Urothelium cell line (cell line): ENCODE results near the gene SF3B1.
A peak's percentile ranks its signal among the peaks of the same experiment; 100 is the strongest.
"Not testable (repeated sequence)": the region's sequence is repeated elsewhere in the genome, so short reads cannot be mapped to it uniquely, and the experiment has no call there.

Experiments
- DNase-seq: peaks from one replicate; pipeline ENCODE4 v3.0.0; 2011; ENCODE audit warnings: low spot score, mixed read lengths
- FAIRE-seq: peaks from 2 replicates; lab custom pipeline; 2011; peaks lifted over from hg19 to GRCh38; lab: Jason Lieb, UNC

SF3B1 gene, protein sequence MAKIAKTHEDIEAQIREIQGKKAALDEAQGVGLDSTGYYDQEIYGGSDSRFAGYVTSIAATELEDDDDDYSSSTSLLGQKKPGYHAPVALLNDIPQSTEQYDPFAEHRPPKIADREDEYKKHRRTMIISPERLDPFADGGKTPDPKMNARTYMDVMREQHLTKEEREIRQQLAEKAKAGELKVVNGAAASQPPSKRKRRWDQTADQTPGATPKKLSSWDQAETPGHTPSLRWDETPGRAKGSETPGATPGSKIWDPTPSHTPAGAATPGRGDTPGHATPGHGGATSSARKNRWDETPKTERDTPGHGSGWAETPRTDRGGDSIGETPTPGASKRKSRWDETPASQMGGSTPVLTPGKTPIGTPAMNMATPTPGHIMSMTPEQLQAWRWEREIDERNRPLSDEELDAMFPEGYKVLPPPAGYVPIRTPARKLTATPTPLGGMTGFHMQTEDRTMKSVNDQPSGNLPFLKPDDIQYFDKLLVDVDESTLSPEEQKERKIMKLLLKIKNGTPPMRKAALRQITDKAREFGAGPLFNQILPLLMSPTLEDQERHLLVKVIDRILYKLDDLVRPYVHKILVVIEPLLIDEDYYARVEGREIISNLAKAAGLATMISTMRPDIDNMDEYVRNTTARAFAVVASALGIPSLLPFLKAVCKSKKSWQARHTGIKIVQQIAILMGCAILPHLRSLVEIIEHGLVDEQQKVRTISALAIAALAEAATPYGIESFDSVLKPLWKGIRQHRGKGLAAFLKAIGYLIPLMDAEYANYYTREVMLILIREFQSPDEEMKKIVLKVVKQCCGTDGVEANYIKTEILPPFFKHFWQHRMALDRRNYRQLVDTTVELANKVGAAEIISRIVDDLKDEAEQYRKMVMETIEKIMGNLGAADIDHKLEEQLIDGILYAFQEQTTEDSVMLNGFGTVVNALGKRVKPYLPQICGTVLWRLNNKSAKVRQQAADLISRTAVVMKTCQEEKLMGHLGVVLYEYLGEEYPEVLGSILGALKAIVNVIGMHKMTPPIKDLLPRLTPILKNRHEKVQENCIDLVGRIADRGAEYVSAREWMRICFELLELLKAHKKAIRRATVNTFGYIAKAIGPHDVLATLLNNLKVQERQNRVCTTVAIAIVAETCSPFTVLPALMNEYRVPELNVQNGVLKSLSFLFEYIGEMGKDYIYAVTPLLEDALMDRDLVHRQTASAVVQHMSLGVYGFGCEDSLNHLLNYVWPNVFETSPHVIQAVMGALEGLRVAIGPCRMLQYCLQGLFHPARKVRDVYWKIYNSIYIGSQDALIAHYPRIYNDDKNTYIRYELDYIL

DNA sequence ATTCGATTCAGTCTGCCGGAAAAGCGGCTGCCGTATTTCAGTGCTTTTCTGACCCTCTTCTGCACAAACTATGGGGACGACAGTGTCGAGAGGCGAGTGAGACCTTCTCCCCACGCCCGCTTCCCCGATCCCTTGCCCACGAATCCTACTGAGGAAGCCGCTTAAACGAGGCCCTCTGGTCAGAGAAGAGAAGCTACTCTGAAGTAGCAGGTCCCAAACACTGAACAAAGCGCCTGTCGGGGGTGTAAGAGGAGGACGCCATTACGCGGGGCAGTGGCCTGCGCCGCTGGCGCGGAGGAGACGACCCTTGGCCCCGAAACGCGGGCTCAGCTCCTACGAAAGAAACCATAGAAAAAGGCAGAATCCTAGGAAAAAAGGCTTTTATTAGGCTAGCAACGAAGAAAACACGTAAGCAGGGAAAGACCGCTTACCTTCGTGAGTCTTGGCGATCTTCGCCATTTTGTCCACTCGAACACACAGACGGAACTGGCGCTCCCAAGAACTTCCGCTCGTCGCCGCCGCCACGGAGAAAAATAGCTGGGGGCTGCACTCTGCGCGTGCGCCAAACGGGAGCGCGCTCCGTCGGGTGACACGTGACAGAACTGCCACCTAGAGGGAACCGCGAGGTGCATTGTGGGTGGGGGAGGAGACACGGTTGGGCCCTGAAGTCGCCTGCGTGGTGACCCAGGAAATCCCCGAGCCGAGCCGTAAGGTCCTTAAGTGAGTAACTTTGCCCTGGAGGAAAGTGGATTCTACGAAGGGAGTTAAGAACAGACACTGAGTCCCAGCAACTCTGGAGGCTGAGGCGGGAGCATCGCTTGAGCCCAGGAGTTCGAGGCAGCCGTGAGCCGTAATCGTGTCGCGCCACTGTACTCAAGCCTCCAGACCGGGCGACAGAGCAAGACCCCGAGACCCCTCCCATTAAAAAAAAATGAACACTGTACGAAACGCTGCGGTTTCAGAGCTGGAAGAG lies at the start of gene SF3B1:
Gene SF3B1 (minus strand): TSS at position 488 of the 973 bp plus-strand sequence. CDS start 29 bp downstream, at position 459.
- FAIRE-seq = no peak
- DNase-seq = peak; percentile 96

DNA sequence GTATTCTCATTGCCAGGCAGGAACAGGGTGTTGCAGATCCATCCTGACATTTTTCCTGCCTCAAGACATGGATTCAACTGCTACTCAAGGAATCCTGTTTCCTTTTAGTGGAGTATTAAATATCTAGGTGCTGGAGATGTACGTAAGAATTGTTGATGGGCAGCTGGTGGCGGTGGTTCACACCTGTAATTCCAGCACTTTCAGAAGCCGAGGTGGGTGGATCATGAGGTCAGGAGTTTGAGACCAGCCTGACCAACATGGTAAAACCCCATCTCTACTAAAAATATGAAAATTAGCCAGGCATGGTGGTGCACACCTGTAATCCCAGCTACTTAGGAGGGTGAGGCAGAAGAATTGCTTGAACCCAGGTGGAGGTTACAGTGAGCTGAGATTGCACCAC lies 49.4 kb upstream of the SF3B1 start:
- DNase-seq, FAIRE-seq: not testable (repeated sequence)

DNA sequence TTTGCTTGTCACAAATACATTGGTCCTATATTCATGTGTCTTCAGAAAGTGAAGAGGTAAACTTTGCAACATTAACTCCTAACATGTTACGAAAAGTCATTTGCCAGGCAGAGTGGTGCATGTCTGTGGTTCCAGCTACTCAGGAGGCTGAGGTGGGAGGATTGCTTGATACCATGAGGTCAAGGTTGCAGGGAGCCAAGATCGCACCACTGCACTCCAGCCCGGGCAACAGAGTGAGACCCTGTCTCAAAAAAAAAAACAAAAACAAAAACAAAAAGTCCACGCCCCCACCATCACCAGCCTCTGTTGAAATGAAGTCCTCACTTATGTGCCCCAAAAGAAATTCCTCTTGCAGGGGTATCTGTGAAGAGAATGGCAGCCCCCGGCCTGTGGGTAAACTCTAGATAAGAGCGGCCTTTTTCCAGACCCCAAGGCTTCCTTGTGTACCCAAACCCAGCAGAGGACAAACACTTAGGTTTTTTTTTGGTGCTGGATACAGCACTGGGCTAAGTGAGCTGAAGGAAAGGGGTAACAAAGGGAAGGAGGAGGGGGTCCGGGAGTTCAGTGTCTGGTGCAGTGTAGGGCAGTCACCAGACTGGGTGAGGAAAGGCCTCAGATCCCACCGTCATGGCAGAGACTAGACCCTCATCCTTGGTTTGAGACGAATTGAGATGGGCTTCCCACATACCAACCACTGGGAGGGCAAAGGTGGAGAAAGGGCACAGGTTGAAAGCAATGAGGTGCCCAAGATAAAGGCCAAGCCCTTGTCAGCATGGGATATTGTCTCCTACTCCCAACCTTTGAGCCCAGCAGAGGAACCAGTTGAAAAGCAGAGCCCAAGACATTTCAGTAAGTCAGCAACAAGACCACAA lies 45.6 kb upstream of the SF3B1 start:
- DNase-seq = no peak
- FAIRE-seq = no peak

DNA sequence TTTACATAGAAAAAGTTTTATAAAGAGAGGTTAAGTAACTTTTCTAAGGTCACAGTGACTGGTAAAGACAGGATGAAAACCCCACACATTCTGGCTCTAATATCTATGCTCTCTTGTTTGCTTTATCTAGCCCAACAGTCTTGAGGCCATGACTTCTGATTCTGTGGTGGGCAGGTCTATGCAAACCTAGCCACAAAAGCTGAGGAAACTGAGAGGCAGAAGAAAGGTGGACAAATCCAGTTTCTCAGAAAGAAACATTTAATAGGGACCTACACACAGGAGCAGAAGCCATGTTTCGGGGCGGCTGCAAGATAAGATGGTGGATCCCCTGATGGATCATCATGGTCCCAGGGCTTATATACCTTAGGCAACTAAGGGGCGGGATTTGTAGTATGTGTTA lies 43.0 kb upstream of the SF3B1 start:
- DNase-seq (no peak), FAIRE-seq (no peak)

DNA sequence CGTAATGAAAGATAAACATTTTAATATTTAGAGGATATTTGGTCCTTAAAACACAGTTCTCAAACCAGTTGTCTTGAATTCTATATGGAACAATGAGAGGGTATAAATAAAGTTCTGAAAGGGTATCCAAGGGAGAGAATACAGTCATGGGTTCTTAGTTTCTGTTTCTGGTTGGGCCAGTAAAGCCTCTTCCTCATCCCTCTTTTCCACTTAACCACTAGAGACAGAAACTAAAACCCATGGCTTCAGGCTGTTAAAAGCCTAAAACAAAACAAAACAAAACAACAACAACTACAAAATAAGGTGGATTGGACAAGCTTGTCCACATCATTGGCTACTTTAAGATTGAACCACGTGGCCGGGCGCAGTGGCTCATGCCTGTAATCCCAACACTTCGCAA lies 37.3 kb upstream of the SF3B1 start:
- FAIRE-seq = no peak
- DNase-seq = no peak

DNA sequence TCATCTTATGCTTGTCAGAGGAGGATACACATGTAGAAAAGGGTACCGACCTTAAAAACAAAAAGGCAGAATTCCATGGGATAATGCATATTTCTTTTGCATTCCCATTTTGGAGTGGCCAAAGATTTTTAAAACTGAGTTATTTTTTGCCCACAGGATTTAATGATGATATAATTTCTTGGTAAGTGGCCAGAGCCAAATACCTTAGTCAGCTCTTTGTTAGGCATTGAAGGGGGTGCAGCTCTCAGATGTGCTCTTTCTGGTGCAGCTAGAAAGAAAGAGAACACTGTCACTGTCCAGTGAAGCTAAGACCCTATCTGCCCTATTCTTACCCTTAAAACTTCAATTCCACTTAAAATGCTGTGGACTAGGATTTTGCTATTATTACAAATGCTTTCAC lies 29.3 kb upstream of the SF3B1 start:
- DNase-seq (no peak), FAIRE-seq (no peak)

DNA sequence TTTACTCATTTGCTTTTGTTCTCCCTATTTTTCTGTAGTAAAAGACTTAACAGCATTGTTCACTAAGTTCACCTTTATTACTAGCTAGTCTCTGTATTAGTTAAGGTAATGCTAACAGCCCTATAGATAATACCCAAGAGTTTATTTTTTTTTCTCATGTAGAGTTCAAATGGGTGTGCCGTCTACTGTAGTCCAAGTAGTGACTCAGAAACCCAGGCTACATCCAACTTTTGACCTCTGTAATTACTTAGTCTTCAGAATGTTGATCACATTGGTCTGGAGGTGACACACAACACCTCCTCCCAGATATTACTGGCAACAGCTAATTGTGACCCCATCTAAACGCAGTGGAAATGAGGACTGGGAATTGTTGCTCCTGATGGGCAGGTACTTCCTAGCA lies 26.2 kb upstream of the SF3B1 start:
- DNase-seq (no peak), FAIRE-seq (no peak)

DNA sequence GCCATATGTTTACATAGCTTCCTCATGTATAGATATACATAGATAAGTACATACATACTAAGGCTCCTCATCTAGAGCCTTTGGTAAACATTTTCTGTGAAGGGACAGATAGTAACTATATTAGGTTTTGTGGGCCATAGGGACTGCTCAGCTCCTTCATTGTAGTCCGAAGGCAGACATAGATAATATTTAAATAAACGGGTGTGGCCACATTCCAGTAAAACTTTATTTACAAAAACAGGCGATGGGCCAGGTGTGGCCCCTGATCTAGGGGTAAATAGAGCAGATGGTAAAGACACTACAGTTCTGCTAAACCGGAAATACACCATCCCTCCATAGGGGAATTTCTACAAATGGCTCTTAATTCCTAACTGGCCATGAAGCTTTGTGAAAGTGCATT lies 25.8 kb upstream of the SF3B1 start:
- FAIRE-seq = no peak
- no peak for DNase-seq

DNA sequence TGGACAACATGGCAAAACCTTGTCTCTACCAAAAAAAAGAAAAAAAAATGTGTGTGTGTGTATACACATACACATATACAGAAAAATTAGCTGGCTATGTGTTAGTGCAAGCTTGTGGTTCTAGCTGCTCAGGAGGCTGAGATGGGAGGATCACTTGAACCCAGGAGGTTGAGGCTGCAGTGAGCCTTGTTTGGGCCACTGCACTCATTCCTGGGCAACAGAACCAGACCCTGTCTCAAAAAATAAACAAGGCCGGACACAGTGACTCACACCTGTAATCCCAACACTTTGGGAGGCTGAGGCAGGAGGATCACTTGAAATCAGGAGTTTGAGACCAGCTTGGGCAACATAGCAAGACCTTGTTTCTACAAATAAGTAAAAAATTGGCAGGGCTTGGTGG lies 20.6 kb upstream of the SF3B1 start:
- FAIRE-seq = no peak

DNA sequence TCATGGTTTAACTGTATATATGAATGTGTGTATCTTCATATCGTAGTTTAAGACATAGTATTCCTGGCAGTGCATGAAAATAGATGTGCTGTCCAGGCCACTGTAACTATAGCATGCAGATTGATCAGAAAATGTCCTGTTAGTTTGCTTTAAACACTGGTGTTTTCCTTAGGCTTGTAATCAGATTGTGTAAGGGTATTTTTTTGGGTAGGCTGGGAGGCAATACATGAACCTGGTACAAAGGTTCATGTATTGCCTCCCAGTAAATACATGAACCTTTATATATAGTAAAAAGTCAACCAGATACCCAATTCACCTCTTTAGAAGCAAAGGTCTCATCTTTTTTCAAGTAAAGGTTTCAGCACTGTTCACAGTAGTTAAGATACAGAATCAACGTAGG lies 20.1 kb upstream of the SF3B1 start:
- no peak for DNase-seq
- FAIRE-seq = no peak

More for the DNA sequence above, 20.6 kb upstream of the SF3B1 start:
- DNase-seq = no peak

DNA sequence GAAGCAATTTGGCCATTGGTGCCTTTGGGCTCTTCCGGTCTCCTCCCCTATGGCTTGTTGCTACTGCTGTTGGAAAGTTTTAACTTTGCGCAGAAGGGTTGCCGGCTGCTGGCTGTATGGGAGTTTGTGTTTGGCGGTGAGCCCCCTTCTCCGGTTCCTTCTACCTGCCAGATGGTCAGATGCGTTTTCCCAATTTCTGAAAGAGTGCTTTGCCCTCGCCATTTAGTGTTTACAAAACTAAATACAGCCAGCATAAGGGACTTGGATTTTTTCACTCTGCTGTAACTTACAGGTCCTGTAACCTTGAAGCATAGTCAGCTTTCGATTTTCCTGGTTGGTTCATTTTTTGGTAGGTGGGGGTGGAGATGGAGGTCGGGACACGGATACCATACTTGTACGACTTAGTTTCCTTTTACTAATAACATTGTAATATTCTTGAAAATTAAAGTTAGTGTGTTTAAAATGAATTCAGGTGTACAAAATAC lies 19.1 kb upstream of the SF3B1 start:
- DNase-seq = peak; percentile 74
- FAIRE-seq = no peak

DNA sequence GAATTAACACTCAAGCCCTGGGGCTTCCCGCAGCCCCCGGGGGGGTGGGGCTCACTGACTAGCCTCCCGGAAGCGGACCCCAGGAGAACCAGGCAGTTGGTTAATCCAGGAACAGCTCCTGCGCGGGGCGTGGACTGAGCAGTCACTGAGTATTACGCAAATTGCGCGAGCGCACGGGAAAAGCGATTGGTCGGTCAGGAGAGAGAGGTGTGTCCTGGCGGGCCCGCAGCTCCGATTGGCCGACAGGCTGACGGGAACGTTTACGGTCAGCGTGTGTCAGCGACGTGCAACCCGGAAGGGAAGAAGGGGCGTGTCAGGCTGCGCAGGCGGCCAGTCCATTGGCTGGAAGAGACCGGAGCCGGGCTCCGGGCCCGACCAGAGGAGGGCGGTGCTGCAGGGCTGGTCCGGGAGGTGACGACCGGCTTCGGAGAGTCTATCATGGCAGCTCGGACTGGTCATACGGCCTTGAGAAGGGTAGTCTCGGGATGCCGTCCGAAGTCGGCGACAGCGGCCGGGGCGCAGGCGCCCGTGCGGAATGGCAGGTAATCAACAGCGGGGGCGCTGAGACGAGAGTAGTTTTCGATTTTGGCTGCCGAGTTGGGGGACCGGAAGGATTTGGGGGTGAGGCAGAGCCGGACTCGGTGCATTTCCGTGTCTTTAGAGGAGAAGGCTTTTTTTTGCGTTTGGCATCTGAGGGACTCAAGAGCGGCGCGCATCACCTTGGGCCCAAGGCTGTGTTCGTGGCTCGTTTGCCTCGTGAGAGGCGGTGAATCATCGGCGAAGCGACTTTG lies 18.5 kb upstream of the SF3B1 start, which contains the start of gene COQ10B:
Gene COQ10B (plus strand): TSS at position 430 of the 791 bp plus-strand sequence. CDS start 9 bp downstream, at position 439.
- FAIRE-seq (peak; percentile 82), DNase-seq (peak; percentile 99)

DNA sequence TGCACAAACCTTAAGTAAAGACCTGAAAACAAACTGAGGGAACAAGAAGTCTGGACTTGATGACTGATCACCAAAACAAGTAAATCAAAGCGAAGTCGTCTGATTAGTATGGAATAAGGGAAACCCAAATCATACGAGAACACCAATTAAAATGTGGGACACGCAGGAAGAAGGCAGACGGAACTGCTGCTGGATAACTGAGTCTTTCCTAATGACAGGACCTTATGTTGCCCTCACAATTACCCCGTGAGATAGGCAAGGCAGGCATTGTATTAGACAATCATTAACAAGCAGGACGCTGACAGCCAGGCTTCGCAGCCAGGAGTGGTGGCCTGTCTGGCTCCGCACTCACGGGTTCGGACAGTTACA lies 17.9 kb upstream of the SF3B1 start:
- DNase-seq = no peak
- no peak for FAIRE-seq

DNA sequence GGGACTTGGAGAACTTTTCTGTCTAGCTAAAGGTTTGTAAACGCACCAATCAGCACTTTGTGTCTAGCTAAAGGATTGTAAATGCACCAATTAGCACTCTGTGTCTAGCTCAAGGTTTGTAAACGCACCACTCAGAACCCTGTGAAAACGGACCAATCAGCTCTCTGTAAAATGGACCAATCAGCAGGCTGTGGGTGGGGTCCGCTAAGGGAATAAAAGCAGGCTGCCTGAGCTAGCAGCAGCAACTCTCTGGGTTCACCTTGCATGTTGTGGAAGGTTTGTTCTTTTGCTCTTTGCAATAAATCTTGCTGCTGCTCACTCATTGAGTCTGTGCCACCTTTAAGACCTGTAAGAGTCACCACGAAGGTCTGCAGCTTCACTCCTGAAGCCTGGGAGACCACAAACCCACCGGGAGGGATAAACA lies 16.1 kb upstream of the SF3B1 start:
- not testable (repeated sequence) for DNase-seq, FAIRE-seq

DNA sequence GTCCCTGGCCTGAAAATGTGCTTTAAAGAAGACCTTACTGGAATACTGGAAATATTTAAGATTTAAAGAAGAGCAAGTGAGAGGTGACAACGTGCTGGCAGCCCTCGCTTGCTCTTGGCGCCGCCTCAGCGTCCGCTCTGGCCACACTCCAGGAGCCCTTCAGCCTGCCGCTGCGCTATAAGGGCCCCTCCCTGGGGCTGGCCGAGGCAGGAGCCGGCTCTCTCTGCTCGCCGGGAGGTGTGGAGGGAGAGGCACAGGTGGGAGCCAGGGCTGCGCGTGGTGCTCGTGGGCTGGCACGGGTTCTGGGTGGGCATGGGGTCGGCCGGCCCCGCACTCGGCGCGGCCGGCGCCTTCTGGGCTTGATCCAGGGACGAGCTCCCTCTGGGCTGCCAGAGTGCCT lies 15.6 kb upstream of the SF3B1 start:
- FAIRE-seq = no peak
- no peak for DNase-seq

DNA sequence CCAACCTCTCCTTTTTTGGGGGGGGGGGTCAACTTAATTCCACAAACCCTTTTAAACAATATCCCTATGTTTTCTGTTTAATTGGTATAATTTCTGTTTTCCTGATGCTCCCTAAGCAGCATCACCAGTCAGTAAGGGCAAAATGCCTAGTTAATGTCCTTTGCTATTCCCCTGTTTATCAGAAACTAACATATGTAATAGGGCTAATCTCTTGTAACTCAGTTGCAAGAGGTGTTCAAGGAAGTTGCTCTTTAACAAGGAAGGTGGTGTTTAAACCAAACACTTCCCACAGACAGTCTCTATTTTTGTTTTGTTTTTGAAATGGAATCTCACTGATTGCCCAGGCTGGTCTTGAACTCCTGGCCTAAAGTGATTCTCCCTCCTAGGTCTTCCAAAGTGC lies 12.0 kb upstream of the SF3B1 start:
- DNase-seq (no peak), FAIRE-seq (no peak)

DNA sequence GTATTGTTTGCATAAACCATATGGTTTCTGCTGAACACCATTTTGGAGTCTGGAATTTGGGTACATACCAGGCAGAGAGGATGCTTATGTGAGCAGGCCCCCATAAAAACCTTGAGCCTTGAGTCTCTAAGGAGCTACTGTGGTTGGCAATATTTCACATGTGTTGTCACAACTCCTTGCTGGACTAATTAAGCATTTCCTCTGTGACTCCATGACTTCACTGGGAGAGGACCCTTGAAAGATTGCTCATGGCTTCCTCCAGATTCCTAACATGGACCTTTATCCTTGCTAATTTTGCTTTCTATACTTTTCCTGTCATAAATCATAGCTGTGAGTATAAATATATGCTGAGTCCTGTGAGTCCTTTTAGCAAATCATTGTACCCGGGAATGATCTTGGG lies 10.9 kb upstream of the SF3B1 start:
- FAIRE-seq = no peak
- DNase-seq = no peak

DNA sequence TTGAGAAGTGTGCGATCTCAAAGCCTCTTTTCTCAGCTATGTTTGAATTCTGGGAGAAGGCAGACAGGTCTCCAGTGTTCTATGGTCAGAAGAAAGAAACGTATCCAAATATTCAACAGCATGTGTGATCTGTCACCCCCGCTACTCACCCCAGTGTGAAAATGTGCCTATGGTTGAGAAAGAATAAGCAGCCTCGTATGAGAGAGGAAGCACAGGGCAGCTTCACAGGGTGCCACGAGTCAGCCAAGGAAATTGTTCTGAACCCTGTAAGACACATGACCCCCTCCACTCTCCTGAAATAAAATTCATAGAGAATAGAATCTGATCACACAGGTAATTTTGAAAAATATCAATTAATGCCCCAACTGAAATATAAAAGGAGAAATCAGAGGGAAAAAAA lies 8.0 kb upstream of the SF3B1 start:
- FAIRE-seq (no peak), DNase-seq (no peak)
